A673 (cell line): ENCODE results near the gene HOXA1. TPM values are rescaled to one million over a fixed set of nuclear protein-coding genes. Genes with fewer than 3 reads are reported as not detected.

ENCODE experiments used
- BruUV-seq: library from RNA; stranded (reverse); fragments of 400-500 nt; replicated peaks from 2 replicates; lab custom pipeline; 2021; lab: Mats Ljungman, UMichigan
- CTCF ChIA-PET: fragments of 300-600 bp; sonication (Branson Sonifier 250); formaldehyde crosslinking; loops from one replicate; lab custom pipeline; 2022; ENCODE audit warnings: antibody characterized with exemption; lab: Charles Lee
- POLR2A ChIA-PET: fragments of 300-600 bp; sonication (Branson Sonifier 250); formaldehyde crosslinking; loops from one replicate; lab custom pipeline; 2022; ENCODE audit warnings: antibody characterized with exemption; ENCODE audit not compliant: low non-redundant PET; lab: Charles Lee
- DNase-seq: peaks from one replicate; pipeline ENCODE4 v3.0.0-alpha.2; 2015; ENCODE audit warnings: low spot score
- H3K27ac ChIP-seq: fragments of 200-600 bp; sonication (generic); 2 replicates; pipeline ENCODE4 v1.5.1; 2016; ENCODE audit warnings: mixed run types, low read depth, mild to moderate bottlenecking, mixed read lengths, antibody characterized with exemption, low read length; ENCODE audit not compliant: poor library complexity, severe bottlenecking
- H3K27me3 ChIP-seq: fragments of 200-600 bp; sonication (generic); replicated peaks from 2 replicates; pipeline ENCODE4 v1.6.1; 2017; ENCODE audit warnings: mixed run types, low read depth, mild to moderate bottlenecking, mixed read lengths, antibody characterized with exemption, low read length; ENCODE audit not compliant: insufficient read depth, poor library complexity
- H3K36me3 ChIP-seq: fragments of 200-600 bp; sonication (generic); 2 replicates; pipeline ENCODE4 v1.6.1; 2016; ENCODE audit warnings: mixed run types, mild to moderate bottlenecking, mixed read lengths, antibody characterized with exemption, low read length; ENCODE audit not compliant: insufficient read depth, poor library complexity, severe bottlenecking
- H3K4me1 ChIP-seq: fragments of 200-600 bp; sonication (generic); 2 replicates; pipeline ENCODE4 v1.6.1; 2017; ENCODE audit warnings: mixed run types, mild to moderate bottlenecking, mixed read lengths, antibody characterized with exemption, low read length; ENCODE audit not compliant: insufficient read depth, poor library complexity, severe bottlenecking
- H3K4me3 ChIP-seq: fragments of 200-600 bp; sonication (generic); 2 replicates; pipeline ENCODE4 v1.5.1; 2016; ENCODE audit warnings: low read depth, mixed run types, mild to moderate bottlenecking, mixed read lengths, low read length; ENCODE audit not compliant: poor library complexity, severe bottlenecking
- H3K9me3 ChIP-seq: fragments of 200-600 bp; sonication (generic); 2 replicates; pipeline ENCODE4 v1.6.1; 2016; ENCODE audit warnings: mixed run types, low read depth, mild to moderate bottlenecking, mixed read lengths, antibody characterized with exemption, low read length; ENCODE audit not compliant: poor library complexity, severe bottlenecking
- EZH2 ChIP-seq: fragments of 200-600 bp; sonication (generic); IDR thresholded peaks from 2 replicates; pipeline ENCODE4 v1.6.1; 2017; ENCODE audit warnings: borderline replicate concordance, low read depth, mild to moderate bottlenecking, mixed read lengths, antibody characterized with exemption, low read length; ENCODE audit not compliant: poor library complexity, severe bottlenecking
- intact Hi-C: fragments of 100-400 bp; cut with micrococcal nuclease; formaldehyde crosslinking; loops from one replicate; pipeline ENCODE4 v1.10.0; 2022; ENCODE audit not compliant: unreplicated experiment
- total RNA-seq: library from RNA; stranded (reverse); gene quantifications from 2 replicates; pipeline ENCODE4 v1.2.3, GENCODE V29; 2021
- TF ChIP-seq, protein P1 (sequence below): fragments of 300-800, 200-600 bp; sonication (generic); conservative IDR thresholded peaks from 2 replicates; pipeline ENCODE4 v1.5.1; 2017; ENCODE audit warnings: low read depth, mild to moderate bottlenecking, antibody characterized with exemption, low read length, moderate library complexity, mixed read lengths

HOXA1 gene
- total RNA-seq, 1 experiment from 2014 or later: not detected

DNA sequence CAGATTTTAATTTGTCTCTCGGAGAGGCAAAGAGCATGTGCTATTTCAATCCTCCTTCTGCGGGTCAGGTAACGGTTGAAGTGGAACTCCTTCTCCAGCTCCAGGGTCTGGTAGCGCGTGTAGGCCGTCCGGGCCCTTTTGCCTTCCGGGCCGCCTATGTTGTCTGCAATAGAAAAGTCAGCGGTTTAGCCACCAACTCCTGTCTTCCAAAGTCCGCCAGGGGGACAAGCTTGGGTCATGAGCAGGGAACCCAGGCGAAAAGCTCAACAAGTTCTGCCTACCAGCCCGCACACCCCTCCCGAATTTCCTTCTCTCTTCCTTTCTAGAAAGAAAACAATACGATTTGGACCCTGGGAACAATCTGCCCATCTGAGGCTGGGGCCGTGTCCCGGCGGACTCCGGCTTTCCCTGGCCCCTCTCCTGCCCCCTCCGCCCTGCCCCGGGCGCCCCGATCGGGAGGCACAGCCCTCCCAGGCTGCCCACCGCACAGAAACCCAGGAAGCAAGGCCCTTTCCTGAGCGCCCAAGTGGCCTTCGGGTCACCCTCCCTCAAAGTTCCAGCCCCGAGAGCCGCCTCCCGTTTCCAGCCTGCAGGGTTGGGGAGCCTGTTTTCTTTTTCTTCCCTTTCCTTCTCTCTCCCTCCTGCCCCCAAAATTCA, 46.3 kb upstream of the HOXA1 start:
- intact Hi-C loops: loop anchor here (5.0 kb wide), 1 partner anchor 1270 kb away; no protein-coding TSS in a partner anchor
- no peak for TF ChIP-seq EZH2
- TF ChIP-seq, protein P1, sequence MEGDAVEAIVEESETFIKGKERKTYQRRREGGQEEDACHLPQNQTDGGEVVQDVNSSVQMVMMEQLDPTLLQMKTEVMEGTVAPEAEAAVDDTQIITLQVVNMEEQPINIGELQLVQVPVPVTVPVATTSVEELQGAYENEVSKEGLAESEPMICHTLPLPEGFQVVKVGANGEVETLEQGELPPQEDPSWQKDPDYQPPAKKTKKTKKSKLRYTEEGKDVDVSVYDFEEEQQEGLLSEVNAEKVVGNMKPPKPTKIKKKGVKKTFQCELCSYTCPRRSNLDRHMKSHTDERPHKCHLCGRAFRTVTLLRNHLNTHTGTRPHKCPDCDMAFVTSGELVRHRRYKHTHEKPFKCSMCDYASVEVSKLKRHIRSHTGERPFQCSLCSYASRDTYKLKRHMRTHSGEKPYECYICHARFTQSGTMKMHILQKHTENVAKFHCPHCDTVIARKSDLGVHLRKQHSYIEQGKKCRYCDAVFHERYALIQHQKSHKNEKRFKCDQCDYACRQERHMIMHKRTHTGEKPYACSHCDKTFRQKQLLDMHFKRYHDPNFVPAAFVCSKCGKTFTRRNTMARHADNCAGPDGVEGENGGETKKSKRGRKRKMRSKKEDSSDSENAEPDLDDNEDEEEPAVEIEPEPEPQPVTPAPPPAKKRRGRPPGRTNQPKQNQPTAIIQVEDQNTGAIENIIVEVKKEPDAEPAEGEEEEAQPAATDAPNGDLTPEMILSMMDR: no peak
- BruUV-seq: no TSS peak
- Histone ChIP-seq H3K36me3 (no peaks in the 10 kb centered on the region), H3K9me3 (no peaks in the 10 kb centered on the region), H3K4me3 (no peak overlapping the region), H3K4me1 (peaks cover 13% of the 10 kb centered on the region), H3K27ac (no peak overlapping the region), H3K27me3 (peaks cover 100% of the 10 kb centered on the region)
- ChIA-PET POLR2A (no interaction called here), CTCF (no interaction called here)
- no peak for DNase-seq

DNA sequence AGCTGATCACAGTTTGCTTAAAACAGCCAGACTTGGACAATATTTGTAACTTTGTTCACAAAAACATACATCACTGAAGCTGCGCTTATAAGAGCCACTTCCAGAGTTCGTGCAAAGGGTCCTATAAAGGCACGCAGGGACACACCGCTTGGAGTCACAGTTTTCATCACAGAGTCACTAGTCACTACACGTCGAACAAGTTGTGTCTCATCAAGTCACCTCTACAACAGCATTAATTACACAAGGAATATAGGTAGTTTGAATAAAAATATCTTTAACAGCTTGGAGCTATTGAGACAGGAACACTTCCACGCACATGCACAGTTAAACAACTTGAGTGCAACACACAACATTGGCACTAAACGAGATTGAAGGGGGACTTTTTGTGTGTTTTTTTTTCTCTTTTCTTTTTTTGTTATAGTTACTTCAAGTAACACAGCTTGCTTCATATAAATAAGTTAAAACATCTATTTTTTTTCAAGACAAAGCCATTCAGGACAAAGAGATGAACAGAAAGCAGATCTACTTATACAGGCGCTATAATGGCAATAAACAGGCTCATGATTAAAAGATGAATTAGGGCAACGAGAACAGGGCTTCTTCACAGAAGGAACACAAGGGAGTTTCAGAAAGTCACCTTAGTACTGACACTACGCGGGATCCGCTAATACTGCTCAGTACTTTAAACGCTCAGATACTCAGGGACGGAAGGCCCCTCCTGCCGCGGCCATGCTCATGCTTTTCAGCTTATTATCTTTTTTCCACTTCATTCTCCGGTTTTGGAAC, 45.5 kb upstream of the HOXA1 start:
- H3K27me3 ChIP-seq: peaks cover 100% of the 10 kb centered on the region
- H3K4me3 ChIP-seq: no peak overlapping the region
- TF ChIP-seq EZH2: no peak
- TF ChIP-seq, protein P1: no peak
- H3K27ac ChIP-seq: no peak overlapping the region
- no peak for DNase-seq
- intact Hi-C loops: loop anchor here (5.0 kb wide), 1 partner anchor 1269 kb away; no protein-coding TSS in a partner anchor
- no peaks in the 10 kb centered on the region for H3K9me3 ChIP-seq
- ChIA-PET CTCF (no interaction called here), POLR2A (no interaction called here)
- no TSS peak for BruUV-seq
- H3K4me1 ChIP-seq: peaks cover 13% of the 10 kb centered on the region
- H3K36me3 ChIP-seq: no peaks in the 10 kb centered on the region

DNA sequence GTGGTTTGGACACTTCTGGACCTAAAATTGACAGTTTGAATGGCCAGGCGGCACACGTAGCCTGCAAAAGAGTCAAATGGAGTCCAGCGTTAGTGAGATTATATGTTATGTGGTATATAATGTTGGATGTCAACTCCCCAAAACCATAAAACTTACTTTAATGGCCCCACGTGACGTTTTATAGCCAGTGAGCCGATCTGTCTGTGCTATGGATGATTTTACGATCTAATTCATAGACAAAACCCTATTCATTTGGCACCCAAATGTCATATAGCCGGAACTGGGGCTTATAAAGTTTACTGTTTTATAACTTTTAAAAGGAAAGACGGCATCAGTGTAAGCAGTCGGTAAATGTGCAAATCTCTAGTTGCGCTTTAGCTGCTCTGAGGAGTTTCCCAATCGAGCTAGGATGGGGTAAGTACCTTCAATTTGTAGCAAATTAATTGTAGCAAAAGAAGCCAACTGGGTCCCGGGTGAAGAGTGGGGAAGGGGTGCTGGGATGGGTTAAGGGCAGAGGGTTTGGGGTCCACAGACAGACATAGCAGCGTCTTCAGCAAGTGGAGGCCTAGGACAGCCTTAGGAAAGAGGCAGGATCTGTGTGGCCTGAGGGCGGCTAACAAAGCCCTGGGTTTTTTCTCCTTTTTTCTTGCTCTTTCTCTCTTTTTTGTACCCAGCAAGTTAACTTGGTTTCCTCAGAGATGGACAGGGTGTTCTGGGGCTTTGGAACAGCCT, 44.5 kb upstream of the HOXA1 start:
- Histone ChIP-seq H3K36me3 (no peaks in the 10 kb centered on the region), H3K27me3 (peaks cover 100% of the 10 kb centered on the region), H3K4me1 (peaks cover 13% of the 10 kb centered on the region), H3K27ac (no peak overlapping the region), H3K4me3 (no peak overlapping the region), H3K9me3 (no peaks in the 10 kb centered on the region)
- no peak for TF ChIP-seq EZH2
- TF ChIP-seq, protein P1: no peak
- intact Hi-C loops: loop anchor here (5.0 kb wide), 1 partner anchor 1268 kb away; no protein-coding TSS in a partner anchor
- ChIA-PET CTCF (no interaction called here), POLR2A (no interaction called here)
- no TSS peak for BruUV-seq
- DNase-seq: no peak
